Muscle of arm (tissue), 12 donors: ENCODE results near the gene RIF1. TPM values are rescaled to one million over a fixed set of nuclear protein-coding genes. Genes with fewer than 3 reads are reported as not detected.
"Not testable (repeated sequence)": the region's sequence is repeated elsewhere in the genome, so short reads cannot be mapped to it uniquely, and the experiment has no call there.

Experiments
- DNase-seq: peaks from one replicate; pipeline ENCODE4 v3.0.0-alpha.2; 2013
- polyA plus RNA-seq, 12 donors: library from polyadenylated mRNA; unstranded; fragments of 120-200 nt; gene quantifications; one replicate each; pipeline ENCODE4 v1.2.1, GENCODE V29; 2013; ENCODE audit not compliant: insufficient read length in 12 of 12

The RIF1 gene
- polyA plus RNA-seq, 12 donors, result 41.6 to 169 (median 65.5) TPM; not detected in 1

DNA sequence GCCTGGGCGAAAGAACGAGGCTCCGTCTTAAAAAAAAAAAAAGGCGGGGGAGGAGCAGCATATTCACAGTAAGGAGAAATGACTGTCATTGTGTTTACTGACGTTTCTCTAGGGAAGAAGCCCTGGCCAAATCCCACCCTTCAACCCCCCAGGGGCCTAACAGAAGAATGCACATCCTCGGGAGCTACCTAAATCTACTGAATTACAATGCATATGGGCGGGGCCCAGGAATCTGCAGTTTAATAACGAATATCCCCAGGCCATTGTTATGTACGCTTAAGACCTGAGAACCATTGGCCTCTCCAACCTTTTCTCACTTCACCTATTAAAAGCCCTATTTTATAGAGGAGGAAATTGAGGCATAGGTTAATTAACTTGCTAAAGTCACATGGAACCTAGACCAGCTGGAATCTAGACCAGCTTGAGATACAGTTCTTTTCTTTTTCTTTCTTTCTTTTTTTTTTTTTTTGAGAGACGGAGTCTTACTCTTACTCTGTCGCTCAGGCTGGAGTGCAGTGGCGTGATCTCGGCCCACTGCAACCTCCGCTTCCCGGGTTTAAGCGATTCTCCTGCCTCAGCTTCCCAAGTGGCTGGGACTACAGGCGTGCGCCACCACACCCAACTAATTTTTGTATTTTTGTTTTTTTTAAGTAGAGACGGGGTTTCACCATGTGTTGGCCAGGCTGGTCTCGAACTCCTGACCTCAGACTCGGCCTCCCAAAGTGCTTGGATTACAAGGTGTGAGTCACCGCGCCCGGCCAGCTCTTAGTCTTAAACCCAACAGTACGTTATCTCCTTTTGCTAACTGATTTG lies 708 bp upstream of the RIF1 start:
- no peak for DNase-seq

DNA sequence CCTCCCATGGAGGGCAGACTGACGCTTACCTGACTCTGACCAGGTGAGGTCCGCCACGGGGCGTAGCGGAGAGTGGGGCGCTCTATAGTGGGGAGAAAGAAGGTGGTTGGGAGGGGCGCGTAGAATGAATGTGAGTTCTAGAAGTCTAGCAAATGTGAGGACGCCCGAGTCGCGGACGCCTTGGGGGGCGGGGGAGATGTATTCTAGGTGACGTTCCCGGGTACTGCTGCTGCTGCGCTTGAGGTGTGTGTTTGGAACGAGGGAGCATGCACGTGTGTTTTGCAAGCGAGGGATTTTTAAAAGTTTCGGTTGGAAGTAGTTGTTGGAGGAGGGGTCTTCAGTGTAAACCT lies 758 bp downstream of the RIF1 start:
- DNase-seq, result no peak

DNA sequence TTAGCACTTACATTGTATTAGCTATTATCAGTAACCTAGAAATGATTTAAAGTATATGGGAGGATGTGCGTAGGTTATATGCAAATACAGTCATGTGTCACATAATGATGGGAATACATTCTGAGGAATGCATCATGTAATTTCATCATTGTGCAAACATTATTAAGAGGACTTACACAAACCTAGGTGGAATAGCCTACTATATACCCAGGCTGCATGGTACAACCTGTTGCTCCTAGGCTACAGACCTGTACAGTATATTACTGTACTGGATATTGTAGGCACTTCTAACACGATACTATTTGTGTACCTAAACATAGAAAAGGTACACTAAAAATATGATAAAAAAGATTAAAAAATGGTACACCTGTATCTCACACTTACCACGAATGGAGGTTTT lies 7.9 kb downstream of the RIF1 start:
- no peak for DNase-seq

DNA sequence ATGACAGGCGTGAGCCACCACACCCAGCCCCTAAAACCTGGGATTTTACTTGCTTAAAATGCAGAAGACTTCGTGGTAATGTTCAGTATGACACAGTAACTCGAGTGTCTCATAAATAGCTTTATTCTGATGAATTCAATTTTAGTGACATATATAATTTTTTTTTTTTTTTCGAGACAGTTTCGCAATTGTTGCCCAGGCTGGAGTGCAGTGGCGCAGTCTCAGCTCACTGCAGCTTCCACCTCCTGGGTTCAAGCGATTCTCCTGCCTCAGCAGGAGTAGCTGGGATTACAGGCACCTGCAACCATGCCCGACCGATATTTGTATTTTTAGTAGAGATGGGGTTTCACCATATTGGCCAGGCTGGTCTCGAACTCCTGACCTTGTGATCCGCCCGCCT lies 12.0 kb downstream of the RIF1 start:
- not testable (repeated sequence) for DNase-seq

DNA sequence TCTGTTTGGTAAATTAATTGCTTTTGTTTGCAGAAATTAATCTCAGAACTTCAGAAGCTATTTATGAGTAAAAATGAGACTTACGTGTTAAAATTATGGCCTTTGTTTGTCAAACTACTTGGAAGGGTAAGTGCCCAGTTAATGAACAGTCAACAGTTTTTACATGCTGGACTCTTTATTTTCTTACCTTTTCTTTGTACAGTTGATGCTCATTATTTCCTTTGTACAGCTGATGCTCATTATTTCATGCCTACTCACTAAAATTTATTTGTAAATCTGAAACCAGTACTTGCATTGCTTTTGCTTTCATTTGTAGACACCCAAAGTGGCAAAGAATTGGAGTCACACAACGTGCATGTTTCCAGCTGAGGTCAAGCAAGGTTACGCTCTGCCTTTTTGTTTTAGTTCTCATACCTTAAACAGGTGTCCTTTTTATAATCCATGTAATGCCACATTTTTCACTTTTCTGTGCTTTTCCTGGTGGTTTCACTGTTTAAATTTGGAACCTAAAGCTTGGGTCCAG lies 13.3 kb downstream of the RIF1 start:
- no peak for DNase-seq

DNA sequence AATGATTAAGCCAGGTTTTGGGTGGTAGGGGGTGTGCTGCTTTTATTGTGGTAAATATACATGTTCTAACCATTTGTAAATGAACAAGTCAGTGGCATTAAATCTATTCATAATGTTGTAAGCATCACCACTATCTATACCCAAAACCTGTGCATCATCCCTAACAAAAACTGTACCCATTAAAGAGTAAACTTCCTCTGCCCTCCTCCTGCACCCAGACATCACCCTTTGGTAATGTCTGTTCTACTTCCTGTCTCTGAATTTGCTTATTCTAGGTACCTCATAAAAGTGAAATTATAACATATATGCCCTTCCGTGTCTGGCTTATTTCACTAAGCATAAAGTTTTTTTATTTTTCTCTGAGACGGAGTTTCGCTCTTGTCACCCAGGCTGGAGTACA lies 14.1 kb downstream of the RIF1 start:
- no peak for DNase-seq

DNA sequence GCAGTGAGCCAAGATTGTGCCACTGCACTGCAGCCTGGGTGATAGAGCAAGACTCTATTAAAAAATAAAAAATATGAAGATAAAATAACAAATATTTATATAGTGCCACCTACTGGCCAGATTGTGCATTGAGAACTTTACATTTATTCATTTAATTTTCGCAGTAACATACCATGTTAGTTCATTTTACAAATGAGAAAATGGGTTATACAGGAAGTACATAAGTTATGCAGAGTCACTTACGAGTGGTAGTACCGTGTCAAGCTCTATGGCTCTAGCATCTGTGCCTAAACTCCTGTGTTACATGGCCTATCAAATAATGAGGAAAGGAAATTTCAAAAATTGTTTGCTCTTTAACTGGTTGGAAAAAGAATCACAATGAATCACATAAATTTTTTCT lies 27.9 kb downstream of the RIF1 start:
- DNase-seq, result peak; percentile 15

DNA sequence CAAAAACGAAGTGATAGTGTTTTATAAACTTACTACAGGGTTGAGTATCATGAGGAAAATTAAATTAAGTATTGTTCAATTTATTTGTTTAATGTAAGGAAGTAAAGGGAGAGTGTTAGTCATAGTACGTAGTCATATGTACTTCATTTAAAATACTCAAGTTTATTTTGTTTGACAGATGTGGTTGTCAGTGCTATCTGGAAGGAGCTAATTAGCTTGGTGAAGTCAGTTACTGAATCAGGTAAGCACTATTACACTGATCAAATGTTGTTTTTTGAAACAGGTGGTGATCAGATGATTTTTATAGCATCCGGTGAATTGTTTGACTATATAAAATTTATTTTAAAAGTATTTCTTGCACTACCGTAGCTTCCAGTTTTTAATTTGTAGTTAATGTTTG lies 28.8 kb downstream of the RIF1 start:
- DNase-seq, result no peak

DNA sequence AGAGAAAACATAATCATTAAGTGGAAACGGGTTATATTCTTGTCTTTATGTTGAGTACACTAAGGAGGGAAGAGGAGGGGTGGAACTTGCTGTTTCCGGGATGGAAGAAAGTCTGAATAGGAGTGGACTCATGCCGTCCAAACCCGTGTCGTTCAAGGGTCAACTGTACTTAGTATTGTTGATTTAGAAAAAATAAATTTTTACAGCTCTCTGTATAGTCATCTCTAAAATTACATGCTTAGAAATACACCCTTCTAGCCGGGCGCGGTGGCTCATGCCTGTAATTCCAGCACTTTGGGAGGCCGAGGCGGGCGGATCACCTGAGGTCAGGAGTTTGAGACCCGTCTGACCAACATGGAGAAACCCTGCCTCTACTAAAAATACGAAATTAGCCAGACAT lies 29.4 kb downstream of the RIF1 start:
- no peak for DNase-seq

DNA sequence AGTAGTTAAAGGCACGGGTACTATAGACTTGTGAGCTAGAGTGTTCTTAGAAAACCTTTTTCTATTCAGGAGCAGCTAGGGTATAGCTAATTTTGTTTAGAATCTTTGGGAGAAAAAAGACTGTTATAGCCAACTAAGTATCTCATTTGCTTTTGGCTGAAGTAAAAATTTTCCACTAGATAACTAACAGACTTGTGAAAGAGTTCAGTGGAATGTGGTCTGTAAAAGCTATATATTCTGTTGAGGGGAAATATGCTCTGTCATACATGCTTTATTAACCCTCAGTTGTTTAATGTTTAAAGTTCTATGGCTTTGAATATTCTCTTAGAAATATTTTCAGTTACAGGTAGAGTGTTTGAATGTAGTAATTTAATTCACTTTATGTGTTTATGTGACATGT lies 49.7 kb downstream of the RIF1 start:
- DNase-seq, result peak; percentile 25

DNA sequence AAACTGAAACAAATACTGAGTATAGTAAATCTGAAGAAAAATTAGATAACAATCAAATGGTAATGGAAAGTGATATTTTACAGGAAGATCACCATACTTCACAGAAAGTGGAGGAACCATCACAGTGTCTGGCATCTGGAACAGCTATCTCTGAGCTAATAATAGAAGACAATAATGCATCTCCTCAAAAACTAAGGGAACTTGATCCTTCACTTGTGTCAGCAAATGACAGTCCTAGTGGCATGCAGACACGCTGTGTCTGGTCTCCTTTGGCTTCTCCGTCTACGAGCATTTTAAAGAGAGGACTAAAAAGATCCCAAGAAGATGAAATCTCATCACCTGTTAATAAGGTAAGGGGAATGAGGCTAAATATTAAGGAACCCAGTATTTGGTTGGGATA lies 56.1 kb downstream of the RIF1 start:
- no peak for DNase-seq

DNA sequence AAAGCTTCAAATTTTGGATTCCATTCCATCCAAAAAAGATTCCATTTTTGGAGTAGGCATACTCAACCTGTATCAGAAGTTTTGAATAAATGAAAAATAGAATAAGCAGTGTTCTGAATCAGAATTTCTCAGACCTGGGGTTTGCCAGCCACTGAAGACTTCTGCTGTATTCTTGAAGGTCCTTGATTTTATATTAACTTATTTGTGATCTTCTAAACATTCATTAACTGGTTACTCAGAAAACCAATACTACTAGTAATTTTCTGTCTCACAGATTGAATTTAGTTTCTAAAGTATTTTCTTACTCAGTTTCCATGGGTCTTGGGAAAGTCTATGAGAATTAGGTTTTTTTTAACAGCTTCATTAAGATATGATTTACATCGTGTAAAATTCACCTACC lies 60.9 kb downstream of the RIF1 start:
- DNase-seq, result no peak

DNA sequence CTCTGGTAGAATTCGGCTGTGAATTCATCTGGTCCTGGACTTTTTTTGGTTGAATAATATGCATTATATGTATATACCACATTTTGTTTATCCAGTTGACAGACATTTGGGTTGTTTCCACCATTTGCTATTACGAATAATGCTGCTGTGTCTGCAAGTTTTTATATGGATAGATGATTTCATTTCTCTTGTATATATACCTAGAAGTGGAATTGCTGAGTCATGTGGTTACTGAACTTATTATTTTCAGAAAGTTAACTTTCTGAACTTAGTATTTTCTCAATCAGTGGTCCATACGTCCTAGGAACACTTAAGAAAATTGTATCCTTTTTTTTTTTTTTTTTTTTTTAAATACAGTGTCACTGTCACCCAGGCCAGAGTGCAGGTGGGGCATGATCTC lies 63.3 kb downstream of the RIF1 start:
- no peak for DNase-seq

DNA sequence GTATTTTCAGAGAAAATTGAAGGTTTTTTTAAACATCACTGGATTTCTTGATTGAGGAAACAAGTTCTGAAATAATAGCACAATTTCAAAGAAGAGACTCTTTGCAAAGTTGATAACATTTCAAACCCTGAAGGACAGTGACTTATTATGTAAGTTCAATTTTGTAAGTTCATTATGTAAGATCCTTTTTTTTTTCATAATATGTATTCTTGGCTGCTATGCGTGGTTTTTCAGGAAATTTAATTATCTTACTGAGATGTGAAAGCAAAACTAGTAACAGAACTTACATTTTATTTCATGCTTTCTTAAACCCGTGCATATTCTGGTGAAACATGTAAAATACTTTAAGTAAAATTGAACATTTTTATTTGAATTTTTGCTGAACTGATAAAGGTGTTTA lies 65.4 kb downstream of the RIF1 start:
- no peak for DNase-seq

DNA sequence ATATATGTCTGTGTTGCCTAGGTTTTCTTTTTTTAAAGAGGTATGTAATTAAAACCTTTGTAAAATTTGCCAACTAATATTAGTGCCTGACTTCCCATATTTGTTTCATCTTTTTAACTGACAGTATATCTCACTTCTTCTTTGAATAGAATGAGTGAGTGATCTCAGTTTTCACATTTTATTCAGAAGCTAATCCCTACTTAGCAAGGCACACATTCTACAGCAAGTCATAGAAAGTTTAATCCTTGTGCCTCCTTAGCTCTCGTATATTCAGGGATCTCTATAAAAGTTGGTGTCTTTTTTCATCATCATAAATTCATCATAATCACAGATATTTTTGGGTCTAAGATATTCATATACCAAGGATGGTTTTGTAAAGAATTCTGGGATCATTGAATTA lies 66.6 kb downstream of the RIF1 start:
- DNase-seq, result no peak

DNA sequence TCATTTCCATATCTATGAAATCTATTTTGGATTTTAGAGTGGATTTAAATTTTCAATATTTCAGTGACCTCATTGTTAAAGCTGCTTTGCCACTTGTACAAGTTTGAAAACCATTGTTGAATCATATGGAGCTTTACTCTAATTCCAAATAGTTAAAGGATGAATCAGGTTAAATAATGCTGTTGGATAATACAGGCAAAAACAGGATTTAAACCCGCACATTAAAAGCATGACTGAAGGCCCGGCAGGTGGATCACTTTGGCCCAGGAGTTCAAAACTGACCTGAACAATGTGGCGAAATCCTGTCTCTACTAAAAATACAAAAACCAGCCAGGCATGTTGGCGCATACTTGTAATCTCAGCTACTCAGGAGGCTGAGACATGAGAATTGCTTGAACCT lies 68.3 kb downstream of the RIF1 start:
- DNase-seq, result no peak

DNA sequence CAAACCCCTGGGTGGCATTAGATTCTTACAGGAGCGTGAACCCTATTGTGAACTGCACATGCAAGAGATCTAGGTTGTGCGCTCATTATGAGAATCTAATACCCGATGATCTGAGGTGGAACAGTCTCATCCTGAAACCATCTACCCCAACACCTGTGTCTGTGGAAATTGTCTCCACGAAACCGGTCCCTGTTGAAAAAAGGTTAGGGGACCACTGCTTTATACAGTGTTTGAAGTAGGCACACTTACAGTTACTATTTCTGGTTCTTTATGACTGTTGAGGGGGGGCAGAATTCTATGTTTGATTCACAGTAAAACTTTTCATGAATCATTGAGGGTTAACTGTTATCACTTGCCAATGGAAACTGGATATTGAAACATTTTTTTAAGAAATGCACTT lies 72.0 kb downstream of the RIF1 start:
- no peak for DNase-seq

DNA sequence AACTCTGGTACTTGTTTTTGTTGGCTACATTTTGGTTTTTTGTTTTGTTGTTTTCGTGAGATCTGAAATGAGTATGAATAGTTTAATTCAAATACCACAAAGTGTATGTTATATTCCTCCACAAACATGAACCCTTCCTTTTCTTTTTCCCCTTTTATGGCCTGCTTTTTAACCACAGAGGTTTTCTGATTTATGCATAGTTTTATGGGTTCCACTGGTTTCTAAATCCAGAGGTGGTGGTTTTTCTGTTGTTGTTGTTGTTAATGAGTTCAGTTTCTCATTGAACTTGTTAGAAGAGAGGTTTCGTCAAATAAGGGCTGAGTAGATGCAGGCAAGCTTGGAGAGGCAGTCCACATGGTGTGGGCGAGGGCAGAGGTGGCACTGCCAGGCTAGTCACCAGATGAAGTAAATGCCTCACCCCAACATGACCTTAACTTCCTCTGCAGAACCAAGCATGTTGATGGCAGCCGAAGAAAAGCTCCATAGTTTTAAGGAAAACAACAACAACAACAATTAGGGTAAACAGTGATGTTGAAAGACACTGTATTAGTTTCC lies 72.5 kb downstream of the RIF1 start:
- DNase-seq, result no peak

DNA sequence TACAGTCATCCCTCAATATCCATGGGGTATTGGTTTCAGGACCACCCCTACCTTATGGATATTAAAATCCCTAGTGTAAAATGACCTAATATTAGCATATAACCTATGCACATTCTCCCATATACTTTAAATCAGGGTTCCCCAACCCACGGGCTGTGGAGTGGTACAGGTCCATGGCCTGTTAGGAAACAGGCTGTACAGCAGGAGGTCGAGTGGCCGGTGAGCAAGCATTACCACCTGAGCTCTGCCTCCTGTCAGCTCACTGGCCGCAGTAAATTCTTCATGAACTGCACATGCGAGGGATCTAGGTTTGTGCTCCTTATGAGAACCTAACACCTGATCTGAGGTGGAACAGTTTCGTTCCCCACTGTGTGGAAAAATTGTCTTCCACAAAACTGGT lies 73.8 kb downstream of the RIF1 start:
- DNase-seq, result no peak

DNA sequence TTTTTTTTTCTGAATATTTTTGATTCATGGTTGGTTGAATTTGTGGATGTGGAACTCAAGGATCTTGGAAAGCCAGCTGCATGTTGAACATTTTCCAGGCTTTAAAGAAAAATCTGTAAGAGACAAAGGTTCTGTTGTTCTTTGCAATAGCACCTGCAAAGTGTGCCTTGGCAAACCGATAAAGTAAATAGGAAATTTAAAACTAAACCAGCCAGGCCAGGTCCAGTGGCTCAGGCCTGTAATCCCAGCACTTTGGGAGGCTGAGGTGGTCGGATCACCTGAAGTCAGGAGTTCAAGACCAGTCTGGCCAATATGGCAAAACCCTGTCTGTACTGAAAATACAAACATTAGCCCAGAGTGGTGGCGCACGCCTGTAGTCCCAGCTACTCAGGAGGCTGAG lies 74.4 kb downstream of the RIF1 start:
- no peak for DNase-seq

DNA sequence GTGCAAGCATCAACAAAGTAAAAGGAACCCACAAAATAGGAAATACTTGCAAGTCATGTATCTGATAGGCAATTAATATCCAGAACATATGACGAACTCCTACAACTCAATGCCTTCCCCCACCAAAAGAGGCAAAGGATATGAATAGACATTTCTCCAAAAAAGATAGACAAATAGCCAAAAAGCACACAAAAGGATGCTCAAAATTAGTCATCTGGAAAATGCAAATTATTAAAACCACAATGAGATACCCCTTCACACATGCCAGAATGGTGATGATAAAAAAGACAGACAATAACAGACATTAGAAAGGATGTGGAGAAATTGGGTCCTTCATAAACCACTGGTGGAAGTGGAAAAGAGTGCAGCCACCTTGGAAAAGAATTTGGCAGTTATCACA lies 76.4 kb downstream of the RIF1 start:
- DNase-seq, result no peak

DNA sequence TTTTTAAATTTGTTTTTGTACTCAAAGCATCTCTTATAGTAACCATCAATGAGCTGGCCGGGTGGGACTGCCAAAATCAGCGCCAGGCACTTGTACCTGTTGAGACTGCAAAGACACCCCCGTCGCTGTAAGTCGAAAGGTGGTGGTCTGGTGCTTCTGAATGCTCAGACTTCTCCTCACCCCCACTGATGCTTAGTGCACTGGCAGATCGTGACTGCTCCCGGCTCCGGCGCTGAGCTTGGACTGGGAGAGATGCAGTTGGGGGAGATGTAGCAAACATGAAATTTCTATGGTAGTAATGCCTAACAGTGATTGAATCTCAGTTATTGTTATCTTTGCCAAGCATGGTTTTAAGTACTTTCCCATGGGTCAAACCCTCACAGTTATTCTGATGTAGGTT lies 80.6 kb downstream of the RIF1 start:
- no peak for DNase-seq

DNA sequence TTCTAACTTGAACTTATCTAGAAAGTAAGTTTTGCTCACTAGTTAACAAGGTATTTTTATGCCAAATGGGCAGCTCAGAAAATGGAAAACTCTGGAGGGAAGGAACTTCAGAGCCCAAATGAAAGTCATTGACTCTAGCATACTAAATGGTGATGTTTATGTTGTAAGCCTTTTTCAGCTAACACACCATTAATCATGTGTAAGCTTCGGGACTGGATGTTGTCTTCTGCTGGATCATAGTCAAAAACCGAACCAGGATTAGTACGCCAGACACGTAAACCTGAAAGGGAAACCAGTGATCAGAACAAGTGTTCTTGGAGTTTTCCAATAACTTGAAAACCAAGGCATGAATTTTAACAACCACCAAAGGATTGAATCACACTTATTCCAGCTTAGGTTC lies 81.8 kb downstream of the RIF1 start:
- DNase-seq, result no peak

DNA sequence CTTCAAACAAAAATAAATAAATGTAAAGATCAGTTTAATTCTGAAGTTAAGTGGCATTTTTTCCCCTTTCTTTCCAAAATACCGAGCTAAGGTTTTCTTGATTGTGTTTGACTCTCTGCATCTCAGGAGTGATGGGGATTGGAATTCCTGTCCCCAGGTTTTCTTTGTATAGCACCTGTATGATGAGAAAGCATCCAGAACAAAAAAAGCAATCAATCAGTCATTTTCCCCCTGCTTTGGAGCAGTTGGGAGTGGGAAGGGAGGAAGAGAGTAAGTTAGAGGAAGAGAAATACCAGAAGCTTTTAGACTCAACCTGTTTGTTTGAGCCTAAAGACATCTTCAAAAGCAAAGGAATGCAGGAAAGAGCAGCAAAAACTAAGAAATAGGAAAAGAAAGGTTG lies 88.5 kb downstream of the RIF1 start:
- no peak for DNase-seq
